ENCODE results near the gene AIFM3.

Gene AIFM3

GRCh38 chr22:20948989-20949388 is 18.1 kb upstream of the AIFM3 start:
- Histone ChIP-seq H3K4me1 (ENCODE audit: low read length) (no peaks in the 10 kb centered on the region), H3K79me2 (ENCODE audit: low read length) (peaks cover 99% of the 10 kb centered on the region), H4K20me1 (ENCODE audit: insufficient read depth, low read length) (peaks cover 95% of the 10 kb centered on the region), H3K27ac (ENCODE audit: low read length) (no peak overlapping the region), H3K36me3 (replicated peaks; ENCODE audit: low read depth, low read length) (peaks cover 50% of the 10 kb centered on the region), H3K9ac (ENCODE audit: low read length) (no peak overlapping the region), H3K4me3 (ENCODE audit: low read length) (no peak overlapping the region), H3K4me2 (ENCODE audit: low read length) (no peak overlapping the region), H3K9me3 (ENCODE audit: insufficient read depth, low read length) (no peaks in the 10 kb centered on the region), H3K27me3 (ENCODE audit: low read depth, low read length) (no peaks in the 10 kb centered on the region), H2AFZ (ENCODE audit: low read depth, low read length) (no peak overlapping the region)
- no peak for TF ChIP-seq EZH2phosphoT487 (IDR thresholded peaks at IDR 0.05; ENCODE audit: low read depth)
- no peak for TF ChIP-seq CTCF (IDR thresholded peaks at IDR 0.05; ENCODE audit: low read depth, low read length)

- H3K4me1 ChIP-seq (ENCODE audit: low read length): no peaks in the 10 kb centered on the region
- peaks cover 92% of the 10 kb centered on the region for H4K20me1 ChIP-seq (ENCODE audit: insufficient read depth, low read length)
- H3K4me3 ChIP-seq (ENCODE audit: low read length): no peak overlapping the region
- peaks cover 54% of the 10 kb centered on the region for H3K36me3 ChIP-seq (replicated peaks; ENCODE audit: low read depth, low read length)
- no peak overlapping the region for H2AFZ ChIP-seq (ENCODE audit: low read depth, low read length)
- H3K9ac ChIP-seq (ENCODE audit: low read length): no peak overlapping the region
- H3K4me2 ChIP-seq (ENCODE audit: low read length): no peak overlapping the region
- no peak overlapping the region for H3K27ac ChIP-seq (ENCODE audit: low read length)
- no peaks in the 10 kb centered on the region for H3K9me3 ChIP-seq (ENCODE audit: insufficient read depth, low read length)
- peaks cover 95% of the 10 kb centered on the region for H3K79me2 ChIP-seq (ENCODE audit: low read length)
- no peak for TF ChIP-seq EZH2phosphoT487 (IDR thresholded peaks at IDR 0.05; ENCODE audit: low read depth)
- TF ChIP-seq CTCF (IDR thresholded peaks at IDR 0.05; ENCODE audit: low read depth, low read length): no peak
- no peaks in the 10 kb centered on the region for H3K27me3 ChIP-seq (ENCODE audit: low read depth, low read length)
Measured at GRCh38 chr22:20949698-20950183, 17.3 kb upstream of the AIFM3 start.

DNA sequence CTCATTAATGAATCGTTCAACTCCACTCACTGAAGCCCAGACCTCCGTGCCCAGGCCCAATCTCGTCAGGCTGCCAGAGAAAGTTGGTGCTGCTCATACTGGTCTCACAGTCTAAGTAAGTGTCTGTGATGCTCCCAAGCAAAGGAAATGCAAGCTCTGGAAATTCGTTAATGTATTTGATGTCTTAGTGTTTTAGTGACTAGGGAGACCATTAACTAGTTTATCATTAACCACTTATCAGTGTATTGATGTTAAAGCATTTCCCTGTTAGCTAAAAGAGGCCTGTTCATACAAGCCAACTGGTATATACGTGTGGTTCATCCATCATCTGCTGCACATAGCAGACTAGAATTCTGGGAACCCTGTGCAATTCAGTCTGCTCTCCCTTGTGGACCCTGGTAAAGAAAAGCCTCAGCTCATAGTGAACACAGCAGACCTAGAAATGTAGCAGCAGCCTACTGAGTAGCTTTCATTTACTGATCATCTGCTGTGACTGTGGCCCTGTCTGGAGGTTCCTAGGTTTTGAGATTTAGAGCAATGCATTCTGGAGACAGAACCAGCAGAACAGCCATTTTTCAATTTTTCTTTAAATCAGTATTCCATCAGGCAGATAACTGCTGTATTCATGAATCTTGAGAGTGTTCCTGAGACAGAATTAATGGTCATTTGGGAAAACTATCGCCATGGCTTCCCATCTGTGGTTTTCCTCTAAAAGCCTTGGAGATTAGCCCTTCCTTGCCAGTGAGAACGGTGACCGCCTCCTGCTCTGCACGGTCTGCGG is 15.7 kb upstream of the AIFM3 start:
- Histone ChIP-seq H3K9me3 (ENCODE audit: insufficient read depth, low read length) (no peaks in the 10 kb centered on the region), H3K79me2 (ENCODE audit: low read length) (peaks cover 79% of the 10 kb centered on the region), H3K4me1 (ENCODE audit: low read length) (no peaks in the 10 kb centered on the region), H3K4me2 (ENCODE audit: low read length) (no peak overlapping the region), H2AFZ (ENCODE audit: low read depth, low read length) (no peak overlapping the region), H3K27me3 (ENCODE audit: low read depth, low read length) (no peaks in the 10 kb centered on the region), H4K20me1 (ENCODE audit: insufficient read depth, low read length) (peaks cover 76% of the 10 kb centered on the region), H3K4me3 (ENCODE audit: low read length) (no peak overlapping the region), H3K9ac (ENCODE audit: low read length) (no peak overlapping the region), H3K36me3 (replicated peaks; ENCODE audit: low read depth, low read length) (peaks cover 54% of the 10 kb centered on the region), H3K27ac (ENCODE audit: low read length) (no peak overlapping the region)
- TF ChIP-seq CTCF (IDR thresholded peaks at IDR 0.05; ENCODE audit: low read depth, low read length) (no peak), EZH2phosphoT487 (IDR thresholded peaks at IDR 0.05; ENCODE audit: low read depth) (no peak)

DNA sequence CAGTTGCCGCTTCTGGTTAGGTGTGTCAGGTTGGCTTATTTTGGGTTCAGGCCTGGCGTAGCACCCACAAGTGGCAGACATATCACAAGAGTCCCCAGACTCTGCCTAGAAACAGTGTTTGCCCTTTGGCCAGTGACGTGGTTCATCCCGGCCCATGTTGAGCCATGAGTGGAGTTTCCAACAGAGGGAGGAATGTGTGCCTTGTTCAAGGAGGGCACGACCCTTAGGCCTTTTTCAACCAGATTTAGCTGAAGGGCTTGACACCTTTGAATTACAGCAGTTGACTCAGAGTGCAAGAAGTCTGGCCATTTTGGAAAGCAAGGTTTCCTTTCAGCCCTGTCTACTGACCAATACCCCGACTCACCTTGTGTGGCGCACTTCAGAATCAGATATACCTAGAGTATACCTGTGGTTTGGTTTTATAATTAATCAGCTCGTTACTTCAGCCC is 15.1 kb upstream of the AIFM3 start:
- H3K4me2 ChIP-seq (ENCODE audit: low read length): no peak overlapping the region
- no peaks in the 10 kb centered on the region for H3K4me1 ChIP-seq (ENCODE audit: low read length)

More for the DNA sequence above, 15.1 kb upstream of the AIFM3 start:
- H3K9ac ChIP-seq (ENCODE audit: low read length): no peak overlapping the region
- peaks cover 70% of the 10 kb centered on the region for H4K20me1 ChIP-seq (ENCODE audit: insufficient read depth, low read length)
- TF ChIP-seq EZH2phosphoT487 (IDR thresholded peaks at IDR 0.05; ENCODE audit: low read depth) (no peak), CTCF (IDR thresholded peaks at IDR 0.05; ENCODE audit: low read depth, low read length) (no peak)
- H3K4me3 ChIP-seq (ENCODE audit: low read length): no peak overlapping the region
- H3K27ac ChIP-seq (ENCODE audit: low read length): no peak overlapping the region
- peaks cover 54% of the 10 kb centered on the region for H3K36me3 ChIP-seq (replicated peaks; ENCODE audit: low read depth, low read length)
- H3K9me3 ChIP-seq (ENCODE audit: insufficient read depth, low read length): no peaks in the 10 kb centered on the region
- H3K79me2 ChIP-seq (ENCODE audit: low read length): peaks cover 73% of the 10 kb centered on the region
- no peaks in the 10 kb centered on the region for H3K27me3 ChIP-seq (ENCODE audit: low read depth, low read length)
- H2AFZ ChIP-seq (ENCODE audit: low read depth, low read length): no peak overlapping the region

Measured in OCI-LY3 (cell line).